BJ (cell line): ENCODE data around the gene ZNF205. TPM values are rescaled to one million over a fixed set of nuclear protein-coding genes. Genes with fewer than 3 reads are reported as not detected.
"Not testable (repeated sequence)": the region's sequence is repeated elsewhere in the genome, so short reads cannot be mapped to it uniquely, and the experiment has no call there.

ENCODE experiments used
- CTCF ChIA-PET: fragments of 350-600 bp; formaldehyde crosslinking; extraction: SDS; loops from one replicate; lab custom pipeline; 2021; ENCODE audit warnings: antibody characterized with exemption, inconsistent platforms; lab: Yijun Ruan, JAX
- POLR2A ChIA-PET: fragments of 300-600 bp; sonication (Branson Sonifier 250); formaldehyde crosslinking; extraction: SDS; loops from one replicate; lab custom pipeline; 2021; ENCODE audit warnings: antibody characterized with exemption; lab: Charles Lee
- DNase-seq: peaks from one replicate; pipeline ENCODE4 v3.0.0-alpha.2; 2011; ENCODE audit warnings: low read depth
- H3K27me3 ChIP-seq: 2 replicates; pipeline ENCODE4 v1.6.0; 2011; ENCODE audit warnings: low read length; ENCODE audit not compliant: control insufficient read depth, insufficient read depth
- H3K36me3 ChIP-seq: 2 replicates; pipeline ENCODE4 v1.5.1; 2011; ENCODE audit warnings: low read length; ENCODE audit not compliant: control insufficient read depth, insufficient read depth
- H3K4me3 ChIP-seq: 2 replicates; pipeline ENCODE4 v1.5.1; 2011; ENCODE audit warnings: low read depth, mild to moderate bottlenecking, control low read depth, low read length
- polyA plus RNA-seq: library from polyadenylated mRNA; depleted of rRNA; stranded (reverse); fragments of >200 nt; gene quantifications from 2 replicates; pipeline ENCODE4 v1.2.3, GENCODE V29; 2011
- TF ChIP-seq, protein P1 (sequence below): IDR thresholded peaks from 2 replicates; pipeline ENCODE4 v1.5.1; 2011; ENCODE audit warnings: low read depth, mild to moderate bottlenecking, control low read depth, inconsistent platforms, low read length, moderate library complexity; ENCODE audit not compliant: insufficient read depth

ZNF205 gene
- polyA plus RNA-seq, 1 experiment, result 9.0 TPM

- H3K4me3 ChIP-seq, result no peak overlapping the region
- peaks cover 12% of the 10 kb centered on the region for H3K27me3 ChIP-seq
- POLR2A ChIA-PET, result no interaction called here
- DNase-seq, result no peak
- CTCF ChIA-PET, result interaction anchor here (0.8 to 1.4 kb wide), 3 partner anchors 9 to 18 kb away, joined by 3 to 4 read pairs (median 4); no protein-coding TSS in a partner anchor
- TF ChIP-seq, protein P1, sequence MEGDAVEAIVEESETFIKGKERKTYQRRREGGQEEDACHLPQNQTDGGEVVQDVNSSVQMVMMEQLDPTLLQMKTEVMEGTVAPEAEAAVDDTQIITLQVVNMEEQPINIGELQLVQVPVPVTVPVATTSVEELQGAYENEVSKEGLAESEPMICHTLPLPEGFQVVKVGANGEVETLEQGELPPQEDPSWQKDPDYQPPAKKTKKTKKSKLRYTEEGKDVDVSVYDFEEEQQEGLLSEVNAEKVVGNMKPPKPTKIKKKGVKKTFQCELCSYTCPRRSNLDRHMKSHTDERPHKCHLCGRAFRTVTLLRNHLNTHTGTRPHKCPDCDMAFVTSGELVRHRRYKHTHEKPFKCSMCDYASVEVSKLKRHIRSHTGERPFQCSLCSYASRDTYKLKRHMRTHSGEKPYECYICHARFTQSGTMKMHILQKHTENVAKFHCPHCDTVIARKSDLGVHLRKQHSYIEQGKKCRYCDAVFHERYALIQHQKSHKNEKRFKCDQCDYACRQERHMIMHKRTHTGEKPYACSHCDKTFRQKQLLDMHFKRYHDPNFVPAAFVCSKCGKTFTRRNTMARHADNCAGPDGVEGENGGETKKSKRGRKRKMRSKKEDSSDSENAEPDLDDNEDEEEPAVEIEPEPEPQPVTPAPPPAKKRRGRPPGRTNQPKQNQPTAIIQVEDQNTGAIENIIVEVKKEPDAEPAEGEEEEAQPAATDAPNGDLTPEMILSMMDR, result no peak
- no peaks in the 10 kb centered on the region for H3K36me3 ChIP-seq
These were observed 32.4 kb upstream of the ZNF205 start for GRCh38 chr16:3080024-3080423.

GRCh38 chr16:3081957-3082356 lies 30.4 kb upstream of the ZNF205 start:
- H3K36me3 ChIP-seq, POLR2A ChIA-PET, H3K27me3 ChIP-seq, DNase-seq, H3K4me3 ChIP-seq: not testable (repeated sequence)
- CTCF ChIA-PET, result interaction anchor here (1.1 kb wide), 1 partner anchor 23 kb away, joined by 3 read pairs; no protein-coding TSS in a partner anchor

DNA sequence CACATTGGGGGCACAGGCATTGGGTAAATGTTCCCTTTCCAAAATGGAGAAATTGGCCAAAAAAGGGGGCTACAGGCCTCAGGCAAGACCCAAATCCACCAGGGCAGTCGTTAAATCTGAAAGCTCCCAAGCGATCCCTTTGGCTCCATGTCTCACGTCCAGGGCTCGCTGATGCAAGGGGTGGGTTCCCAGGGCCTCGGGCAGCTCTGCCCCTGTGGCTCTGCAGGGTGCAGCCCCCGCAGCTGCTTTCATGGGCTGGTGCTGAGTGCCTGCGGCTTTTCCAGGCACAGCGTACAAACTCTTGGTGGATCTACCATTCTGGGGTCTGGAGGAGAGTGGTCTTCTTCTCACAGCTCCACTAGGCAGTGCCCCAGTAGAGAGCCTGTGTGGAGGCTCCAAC lies 29.0 kb upstream of the ZNF205 start:
- H3K27me3 ChIP-seq, POLR2A ChIA-PET, H3K36me3 ChIP-seq, DNase-seq, H3K4me3 ChIP-seq: not testable (repeated sequence)
- CTCF ChIA-PET, result interaction anchor here (1.2 kb wide), 1 partner anchor 23 kb away, joined by 3 read pairs; no protein-coding TSS in a partner anchor

DNA sequence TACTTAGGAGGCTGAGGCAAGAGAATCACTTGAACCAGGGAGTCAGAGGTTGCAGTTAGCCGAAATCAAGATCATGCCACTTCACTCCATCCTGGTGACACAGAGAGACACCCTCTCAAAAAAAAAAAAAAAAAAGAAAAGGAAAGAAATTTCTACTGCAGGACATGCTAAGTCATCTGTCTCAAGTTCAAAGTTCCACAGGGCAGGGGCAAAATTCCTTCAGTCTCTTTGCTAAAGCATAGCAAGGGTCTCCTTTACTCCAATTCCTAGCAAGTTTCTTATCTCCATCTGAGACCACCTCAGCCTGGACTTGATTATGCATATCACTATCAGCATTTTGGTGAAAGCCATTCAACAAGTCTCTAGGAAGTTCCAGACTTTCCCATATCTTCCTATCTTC lies 27.9 kb upstream of the ZNF205 start:
- H3K27me3 ChIP-seq, result peaks cover 4% of the 10 kb centered on the region
- POLR2A ChIA-PET, result no interaction called here
- no peaks in the 10 kb centered on the region for H3K36me3 ChIP-seq
- CTCF ChIA-PET, result no interaction called here
- TF ChIP-seq, protein P1, result no peak
- DNase-seq, result no peak
- H3K4me3 ChIP-seq, result no peak overlapping the region

DNA sequence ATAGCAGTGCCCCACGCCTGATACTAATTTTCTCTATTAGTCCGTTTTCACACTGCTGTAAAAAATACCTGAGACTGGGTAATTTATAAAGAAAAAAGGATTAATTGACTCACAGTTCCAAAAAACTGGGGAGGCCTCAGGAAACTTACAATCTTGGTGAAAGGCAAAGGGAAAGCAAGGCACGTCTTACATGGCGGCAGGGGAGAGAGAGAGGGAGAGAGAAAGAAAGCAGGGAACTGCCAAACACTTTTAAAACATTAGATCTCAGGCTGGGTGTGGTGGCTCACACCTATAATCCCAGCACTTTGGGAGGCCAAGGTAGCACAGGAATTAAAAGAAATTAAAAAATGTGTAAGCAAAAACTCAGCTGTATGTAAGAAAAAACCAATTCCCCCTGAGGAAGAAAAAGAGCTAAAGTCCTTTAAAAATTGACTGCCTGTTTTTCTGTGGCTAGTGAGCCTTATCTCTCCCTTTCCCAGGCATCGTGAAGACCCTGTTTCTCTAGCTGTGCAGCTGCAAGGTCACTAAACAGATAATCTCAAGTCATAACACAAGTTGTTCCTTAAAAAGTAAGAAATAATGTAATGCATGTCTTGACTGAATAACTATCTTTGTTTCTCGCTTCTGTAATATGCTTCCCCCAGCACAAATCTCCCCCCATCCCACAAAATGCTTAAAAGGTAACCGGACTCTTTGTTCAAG lies 27.3 kb upstream of the ZNF205 start:
- H3K4me3 ChIP-seq, result no peak overlapping the region
- H3K36me3 ChIP-seq, result no peaks in the 10 kb centered on the region
- peaks cover 4% of the 10 kb centered on the region for H3K27me3 ChIP-seq
- TF ChIP-seq, protein P1, result no peak
- POLR2A ChIA-PET, result no interaction called here
- DNase-seq, result no peak
- CTCF ChIA-PET, result no interaction called here

GRCh38 chr16:3085868-3086595 lies 26.4 kb upstream of the ZNF205 start:
- no peak overlapping the region for H3K4me3 ChIP-seq
- ChIA-PET POLR2A (no interaction called here), CTCF (no interaction called here)
- no peak for DNase-seq
- H3K27me3 ChIP-seq, result peaks cover 3% of the 10 kb centered on the region
- TF ChIP-seq, protein P1, result no peak
- H3K36me3 ChIP-seq, result no peaks in the 10 kb centered on the region
